Neural crest cell (in vitro differentiated cells): Measurements from ENCODE around the gene NHLRC2. TPM values are rescaled to one million over a fixed set of nuclear protein-coding genes. Genes with fewer than 3 reads are reported as not detected.

ENCODE experiments used
- DNase-seq: peaks from one replicate; pipeline ENCODE4 v3.0.0; 2021; ENCODE audit warnings: low read depth, mixed read lengths, low spot score
- H3K27ac Mint-ChIP-seq: one replicate; pipeline ENCODE4 v1.8.0; 2021; ENCODE audit warnings: mild to moderate bottlenecking, mixed read lengths; ENCODE audit not compliant: unreplicated experiment
- H3K27me3 Mint-ChIP-seq: 2 replicates; pipeline ENCODE4 v1.8.0; 2021; ENCODE audit warnings: low read depth, mild to moderate bottlenecking, mixed read lengths
- H3K36me3 Mint-ChIP-seq: 2 replicates; pipeline ENCODE4 v1.8.0; 2021; ENCODE audit warnings: low read depth, mild to moderate bottlenecking, mixed read lengths
- H3K4me1 Mint-ChIP-seq: 2 replicates; pipeline ENCODE4 v1.8.0; 2021; ENCODE audit warnings: mixed read lengths
- H3K4me3 Mint-ChIP-seq: one replicate; pipeline ENCODE4 v1.8.0; 2021; ENCODE audit warnings: mild to moderate bottlenecking, mixed read lengths
- H3K9me3 Mint-ChIP-seq: 2 replicates; pipeline ENCODE4 v1.8.0; 2021; ENCODE audit warnings: mixed read lengths
- total RNA-seq: library from RNA; stranded (reverse); gene quantifications from 2 replicates; pipeline ENCODE4 v1.2.1, GENCODE V29; 2021
- TF ChIP-seq, protein P1 (sequence below): fragments of 200-600 bp; sonication (generic); conservative IDR thresholded peaks from 2 replicates; pipeline ENCODE4 v1.5.0; 2021; ENCODE audit warnings: antibody characterized with exemption, mild to moderate bottlenecking

The NHLRC2 gene
- total RNA-seq, 1 donor from 2014 or later: 58.7 TPM

DNA sequence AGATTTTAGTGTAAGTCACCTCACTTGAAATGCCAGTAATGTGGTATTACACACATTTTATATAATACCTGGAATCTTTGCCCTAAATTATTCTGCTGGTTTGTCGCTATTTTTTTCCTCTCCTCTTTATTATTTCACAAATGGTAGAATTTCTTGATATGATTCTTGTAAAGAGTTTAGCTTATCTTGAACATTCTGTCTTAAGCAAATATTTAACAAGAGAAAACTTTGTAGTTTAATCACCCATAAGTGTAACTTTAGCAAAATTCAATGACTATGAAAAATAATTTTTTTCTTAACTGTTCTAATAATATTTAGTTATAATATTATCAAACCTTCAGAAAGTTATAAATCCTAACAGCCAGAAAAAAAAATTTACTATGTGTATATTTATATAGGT, 56.7 kb downstream of the NHLRC2 start:
- TF ChIP-seq, protein P1, sequence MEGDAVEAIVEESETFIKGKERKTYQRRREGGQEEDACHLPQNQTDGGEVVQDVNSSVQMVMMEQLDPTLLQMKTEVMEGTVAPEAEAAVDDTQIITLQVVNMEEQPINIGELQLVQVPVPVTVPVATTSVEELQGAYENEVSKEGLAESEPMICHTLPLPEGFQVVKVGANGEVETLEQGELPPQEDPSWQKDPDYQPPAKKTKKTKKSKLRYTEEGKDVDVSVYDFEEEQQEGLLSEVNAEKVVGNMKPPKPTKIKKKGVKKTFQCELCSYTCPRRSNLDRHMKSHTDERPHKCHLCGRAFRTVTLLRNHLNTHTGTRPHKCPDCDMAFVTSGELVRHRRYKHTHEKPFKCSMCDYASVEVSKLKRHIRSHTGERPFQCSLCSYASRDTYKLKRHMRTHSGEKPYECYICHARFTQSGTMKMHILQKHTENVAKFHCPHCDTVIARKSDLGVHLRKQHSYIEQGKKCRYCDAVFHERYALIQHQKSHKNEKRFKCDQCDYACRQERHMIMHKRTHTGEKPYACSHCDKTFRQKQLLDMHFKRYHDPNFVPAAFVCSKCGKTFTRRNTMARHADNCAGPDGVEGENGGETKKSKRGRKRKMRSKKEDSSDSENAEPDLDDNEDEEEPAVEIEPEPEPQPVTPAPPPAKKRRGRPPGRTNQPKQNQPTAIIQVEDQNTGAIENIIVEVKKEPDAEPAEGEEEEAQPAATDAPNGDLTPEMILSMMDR: no peak
- H3K36me3 Mint-ChIP-seq: peaks cover 8% of the 10 kb centered on the region
- DNase-seq: no peak
- H3K9me3 Mint-ChIP-seq: no peaks in the 10 kb centered on the region
- H3K4me1 Mint-ChIP-seq: no peaks in the 10 kb centered on the region
- H3K27ac Mint-ChIP-seq: no peak overlapping the region
- no peaks in the 10 kb centered on the region for H3K27me3 Mint-ChIP-seq
- no peak overlapping the region for H3K4me3 Mint-ChIP-seq

DNA sequence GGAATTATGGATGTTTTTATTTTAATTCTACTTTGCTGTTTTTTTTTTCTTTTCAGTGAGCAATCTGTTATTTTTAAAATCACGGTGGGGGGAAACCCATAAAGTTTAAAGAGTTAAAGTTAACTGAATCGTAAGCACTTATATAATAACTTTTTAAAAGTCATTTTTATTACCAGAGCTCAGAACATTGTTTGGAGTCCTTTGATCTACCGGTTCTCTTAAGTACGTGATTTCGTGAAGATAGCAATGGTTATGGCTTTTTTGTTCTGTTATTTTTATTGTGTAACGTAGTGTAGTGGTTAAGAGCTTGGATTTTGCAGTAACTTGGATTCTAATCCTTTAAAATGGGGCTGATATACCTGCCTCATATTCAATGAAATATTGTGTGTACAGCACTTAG, 57.4 kb downstream of the NHLRC2 start:
- H3K4me1 Mint-ChIP-seq: no peaks in the 10 kb centered on the region
- DNase-seq: no peak
- H3K27me3 Mint-ChIP-seq: no peaks in the 10 kb centered on the region
- no peaks in the 10 kb centered on the region for H3K9me3 Mint-ChIP-seq
- no peak overlapping the region for H3K27ac Mint-ChIP-seq
- no peak overlapping the region for H3K4me3 Mint-ChIP-seq
- peaks cover 9% of the 10 kb centered on the region for H3K36me3 Mint-ChIP-seq
- TF ChIP-seq, protein P1: no peak

DNA sequence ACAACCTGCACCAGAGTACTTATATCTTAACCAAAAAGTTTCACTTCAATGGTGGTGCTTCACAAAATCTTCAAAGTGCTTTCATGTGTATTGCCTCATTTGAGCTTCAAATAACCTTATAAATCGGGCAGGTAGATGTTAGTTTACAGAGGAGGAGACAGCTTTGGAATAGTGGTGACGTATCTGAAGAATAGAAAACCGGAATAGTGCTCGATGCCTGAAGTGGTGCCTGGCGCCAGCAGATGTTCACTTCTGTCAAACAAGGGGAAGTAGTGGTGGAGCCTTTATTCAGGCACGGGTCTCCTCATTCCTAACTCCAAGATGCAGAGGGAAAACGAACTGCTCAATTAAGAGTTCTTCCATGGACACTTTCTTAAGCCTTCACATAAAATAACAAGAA, 58.1 kb downstream of the NHLRC2 start:
- H3K27ac Mint-ChIP-seq: no peak overlapping the region
- DNase-seq: no peak
- no peaks in the 10 kb centered on the region for H3K4me1 Mint-ChIP-seq
- H3K9me3 Mint-ChIP-seq: no peaks in the 10 kb centered on the region
- TF ChIP-seq, protein P1: no peak
- H3K36me3 Mint-ChIP-seq: peaks cover 10% of the 10 kb centered on the region
- no peaks in the 10 kb centered on the region for H3K27me3 Mint-ChIP-seq
- no peak overlapping the region for H3K4me3 Mint-ChIP-seq

DNA sequence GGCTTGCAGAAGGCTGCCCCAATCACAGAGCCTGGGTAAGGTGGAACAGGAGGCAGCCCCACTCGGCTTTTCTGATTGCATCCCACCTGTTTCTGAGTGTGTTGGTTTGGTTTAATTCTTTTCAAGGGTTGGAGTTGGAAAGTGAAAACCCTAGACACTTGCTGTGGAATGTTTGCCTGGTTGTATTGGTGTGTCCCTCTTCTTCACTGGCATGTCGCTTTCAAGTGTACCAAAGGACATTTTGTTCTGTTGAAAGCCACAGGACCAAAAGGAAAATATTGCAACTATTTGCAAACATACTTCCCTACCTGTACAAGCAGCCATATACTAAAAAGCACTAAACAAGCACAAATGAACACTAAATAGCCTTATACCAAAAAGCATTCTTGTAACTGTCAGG, 60.5 kb downstream of the NHLRC2 start:
- no peak for DNase-seq
- Mint-ChIP-seq H3K4me3 (no peak overlapping the region), H3K36me3 (peaks cover 17% of the 10 kb centered on the region)

DNA sequence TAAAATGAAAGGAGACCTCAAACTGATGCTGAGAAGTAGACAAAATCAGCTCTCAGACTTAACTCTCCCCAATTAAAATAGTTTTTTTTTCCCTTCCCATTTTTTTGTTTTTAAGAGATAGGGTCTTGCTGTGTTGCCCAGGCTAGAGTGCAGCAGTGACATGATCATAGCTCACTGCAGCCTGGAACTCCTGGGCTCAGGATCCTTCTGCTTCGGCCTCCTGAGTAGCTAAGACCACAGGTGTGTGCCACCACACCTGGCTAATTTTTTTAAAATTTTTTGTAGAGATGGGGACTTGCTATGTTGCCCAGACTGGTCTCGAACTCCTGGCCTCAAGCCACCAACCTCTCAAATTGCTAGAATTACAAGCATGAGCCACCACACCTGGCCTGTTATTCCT, 61.1 kb downstream of the NHLRC2 start:
- no peak overlapping the region for H3K4me3 Mint-ChIP-seq
- TF ChIP-seq, protein P1: no peak
- H3K36me3 Mint-ChIP-seq: peaks cover 17% of the 10 kb centered on the region
- DNase-seq: no peak
- H3K4me1 Mint-ChIP-seq: no peaks in the 10 kb centered on the region
- H3K27ac Mint-ChIP-seq: no peak overlapping the region
- peaks cover 2% of the 10 kb centered on the region for H3K9me3 Mint-ChIP-seq
- no peaks in the 10 kb centered on the region for H3K27me3 Mint-ChIP-seq

More for the DNA sequence above, 60.5 kb downstream of the NHLRC2 start:
- TF ChIP-seq, protein P1: no peak
- H3K4me1 Mint-ChIP-seq: no peaks in the 10 kb centered on the region
- H3K27ac Mint-ChIP-seq: no peak overlapping the region
- no peaks in the 10 kb centered on the region for H3K27me3 Mint-ChIP-seq
- H3K9me3 Mint-ChIP-seq: peaks cover 2% of the 10 kb centered on the region

DNA sequence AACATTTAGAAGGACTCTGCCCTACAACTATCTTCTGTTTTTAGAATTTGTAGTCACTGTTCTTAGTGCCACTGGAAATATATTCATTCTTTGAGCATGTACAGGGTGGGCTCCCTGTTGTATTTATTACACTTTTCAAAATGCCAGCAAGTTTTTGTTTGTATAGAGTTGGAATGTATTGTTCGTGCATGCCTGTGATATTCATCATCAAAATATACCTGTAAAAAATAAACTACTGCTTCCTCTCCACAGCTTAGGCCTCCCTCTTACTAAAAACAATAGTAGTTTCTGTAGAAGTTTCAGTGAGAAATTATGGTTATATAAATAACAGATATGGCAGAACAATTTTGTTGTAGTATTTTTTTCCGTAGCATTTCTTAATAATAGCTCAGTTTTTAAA, 61.6 kb downstream of the NHLRC2 start:
- Mint-ChIP-seq H3K9me3 (peaks cover 2% of the 10 kb centered on the region), H3K36me3 (peaks cover 17% of the 10 kb centered on the region), H3K27ac (no peak overlapping the region), H3K27me3 (no peaks in the 10 kb centered on the region), H3K4me3 (no peak overlapping the region), H3K4me1 (no peaks in the 10 kb centered on the region)
- DNase-seq: no peak
- TF ChIP-seq, protein P1: no peak
